Head of caudate nucleus (tissue), 42 donors: Measurements from ENCODE around the gene PLPPR1.
A peak's percentile ranks its signal among the peaks of the same experiment; 100 is the strongest.
"Not testable (repeated sequence)": the region's sequence is repeated elsewhere in the genome, so short reads cannot be mapped to it uniquely, and the experiment has no call there.

Experiments
- DNase-seq, 42 donors: peaks; one replicate each; pipeline versions ENCODE4 v3.0.0 to v3.0.0-alpha.2; 2020 to 2021; ENCODE audit warnings: mixed read lengths in 7 of 42
- intact Hi-C: fragments of 100-400 bp; cut with DNase I; formaldehyde crosslinking; loops from one replicate; pipeline ENCODE4 v1.15.0; 2022

The PLPPR1 gene

DNA sequence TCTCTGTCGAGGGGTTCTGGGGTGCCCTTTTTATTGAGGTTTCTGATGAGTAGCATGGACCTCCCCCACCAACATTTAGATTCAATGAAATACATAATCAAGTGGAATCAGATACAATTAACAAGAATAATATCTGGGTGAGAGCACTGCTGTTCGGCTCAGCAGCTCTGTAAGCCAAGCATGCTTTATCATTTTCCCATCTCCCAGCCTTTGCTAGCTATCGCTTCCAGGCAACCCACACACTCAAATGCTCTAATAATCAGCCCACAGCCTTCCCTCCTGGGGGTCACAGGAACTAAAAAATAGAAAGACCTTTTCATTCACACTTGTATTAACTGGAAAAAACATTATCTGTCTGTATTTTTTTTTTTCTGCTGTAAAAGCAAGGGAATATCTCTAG lies 8.9 kb downstream of the PLPPR1 start:
- intact Hi-C loops: no loop called here
- peak in 8 of 42 donors; percentile 17 to 53 (median 38) for DNase-seq

DNA sequence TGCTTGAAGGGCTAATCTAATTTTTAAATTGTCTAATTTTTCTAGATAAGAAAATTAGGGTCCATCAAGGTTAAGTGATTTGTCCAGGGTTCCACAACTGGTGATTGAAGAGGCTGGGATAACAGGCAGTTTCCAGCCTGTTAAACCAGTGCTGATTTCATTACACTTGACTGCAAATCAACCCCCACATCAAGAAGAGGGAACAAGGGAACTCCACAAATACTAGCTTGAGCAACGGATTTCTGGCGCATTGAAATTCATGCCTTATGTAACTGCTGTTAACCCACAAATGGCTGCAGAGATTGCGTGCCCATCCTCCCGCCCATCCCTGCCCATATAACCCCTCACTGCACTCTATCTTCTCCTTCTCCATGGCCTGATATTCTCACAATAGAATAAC lies 10.0 kb downstream of the PLPPR1 start:
- DNase-seq: peak in 13 of 42 donors; percentile 13 to 50 (median 31)
- intact Hi-C loops: no loop called here

DNA sequence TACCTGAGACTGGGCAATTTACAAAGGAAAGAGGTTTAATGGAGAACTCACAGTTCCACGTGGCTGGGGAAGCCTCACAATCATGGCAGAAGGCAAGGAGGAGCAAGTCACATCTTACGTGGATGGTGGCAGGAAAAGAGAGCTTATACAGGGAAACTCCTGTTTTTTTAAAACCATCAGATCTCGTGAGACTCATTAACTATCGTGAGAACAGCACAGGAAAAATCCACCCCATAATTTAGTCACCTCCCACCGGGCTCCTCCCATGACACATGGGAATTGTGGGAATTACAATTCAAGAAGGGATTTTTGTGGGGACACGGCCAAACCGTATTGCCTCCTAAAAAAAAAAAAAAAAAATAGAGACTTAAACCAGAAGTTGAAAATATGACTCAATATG lies 11.1 kb downstream of the PLPPR1 start:
- intact Hi-C loops, DNase-seq: not testable (repeated sequence)

GRCh38 chr9:101047848-101048397 lies 19.4 kb downstream of the PLPPR1 start:
- DNase-seq: no peak
- intact Hi-C loops: no loop called here

DNA sequence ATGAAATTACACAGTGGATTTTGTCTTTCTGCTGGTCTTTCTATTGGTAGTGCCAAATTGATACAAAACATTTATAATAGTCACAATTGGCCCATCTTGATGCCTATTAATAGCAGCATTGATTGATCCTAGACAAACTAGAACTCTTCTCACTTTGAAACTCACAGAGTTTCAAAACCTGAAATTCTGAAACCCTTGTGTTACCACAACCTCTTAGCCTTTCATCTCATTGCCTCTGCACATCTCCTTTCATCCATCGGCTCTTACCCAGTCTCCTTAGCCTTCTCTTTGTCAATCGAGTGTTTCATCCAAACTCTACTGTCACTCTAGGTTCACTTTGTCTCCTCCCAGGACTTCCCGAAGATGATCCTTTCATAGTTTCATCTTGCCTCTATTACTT lies 22.1 kb downstream of the PLPPR1 start:
- intact Hi-C loops: no loop called here
- DNase-seq: no peak

GRCh38 chr9:101054657-101055056 lies 26.1 kb downstream of the PLPPR1 start:
- no peak for DNase-seq
- intact Hi-C loops: no loop called here

GRCh38 chr9:101055516-101055915 lies 27.0 kb downstream of the PLPPR1 start:
- intact Hi-C loops: no loop called here
- DNase-seq: no peak

GRCh38 chr9:101062686-101063085 lies 34.2 kb downstream of the PLPPR1 start:
- intact Hi-C loops: no loop called here
- no peak for DNase-seq

GRCh38 chr9:101063192-101063591 lies 34.7 kb downstream of the PLPPR1 start:
- intact Hi-C loops: no loop called here
- no peak for DNase-seq

DNA sequence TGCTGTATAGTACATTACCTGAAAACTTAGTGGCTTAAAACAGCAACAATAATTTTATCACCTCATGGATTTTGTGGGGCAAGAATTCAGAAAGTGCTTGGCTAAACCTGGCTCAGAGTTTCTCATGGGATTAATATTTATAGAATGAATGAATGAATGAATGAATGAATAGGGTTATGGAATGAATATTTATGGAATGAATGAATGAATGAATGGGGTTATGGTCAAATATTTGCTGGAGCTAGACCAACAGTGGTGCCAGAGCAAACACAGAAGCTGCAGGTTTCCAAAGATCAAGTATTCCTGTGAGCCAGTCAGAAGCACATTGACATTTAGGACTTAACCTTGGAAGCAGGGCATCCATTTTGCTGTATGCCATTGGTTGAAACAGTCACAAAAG lies 35.7 kb downstream of the PLPPR1 start:
- DNase-seq: no peak
- intact Hi-C loops: no loop called here

DNA sequence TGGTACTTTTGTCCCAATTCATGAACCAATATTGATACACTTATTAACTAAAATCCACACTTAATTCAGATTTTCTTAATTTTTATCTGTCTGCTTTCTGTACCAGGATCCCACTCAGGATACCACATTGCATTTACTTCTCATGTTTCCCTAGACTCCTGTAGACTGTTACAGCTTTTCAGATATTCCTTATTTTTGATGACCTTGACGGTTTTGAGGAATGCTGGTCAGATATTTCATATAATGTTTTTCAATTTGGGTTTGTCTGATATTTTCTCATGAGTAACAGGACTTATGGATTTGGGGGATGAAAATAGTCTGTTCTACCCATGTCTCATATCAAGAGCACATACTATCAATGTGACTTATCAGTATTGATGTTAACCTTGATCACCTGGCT lies 37.4 kb downstream of the PLPPR1 start:
- DNase-seq: no peak
- intact Hi-C loops: no loop called here

- intact Hi-C loops: no loop called here
- no peak for DNase-seq
These were observed 40.2 kb downstream of the PLPPR1 start for GRCh38 chr9:101068696-101069095.

DNA sequence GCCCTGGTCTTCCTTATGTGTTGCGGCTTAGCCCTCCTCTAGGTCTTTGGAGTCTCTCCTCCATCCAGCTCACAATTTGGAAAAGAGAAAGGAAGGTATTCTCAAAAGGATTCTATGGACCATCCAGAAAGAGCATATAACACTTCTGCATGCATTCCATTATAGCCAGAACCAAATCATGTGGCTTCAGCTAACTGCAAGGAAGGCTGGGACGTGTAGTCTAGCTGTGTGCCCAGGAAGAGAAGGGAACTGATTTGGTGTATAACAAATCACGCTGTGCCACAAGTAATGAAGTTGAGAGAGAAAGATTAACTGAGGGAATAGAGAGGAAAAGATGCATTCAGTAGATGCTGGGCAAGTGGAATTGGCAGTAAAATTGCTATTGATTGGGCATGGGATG lies 43.7 kb downstream of the PLPPR1 start:
- no peak for DNase-seq

DNA sequence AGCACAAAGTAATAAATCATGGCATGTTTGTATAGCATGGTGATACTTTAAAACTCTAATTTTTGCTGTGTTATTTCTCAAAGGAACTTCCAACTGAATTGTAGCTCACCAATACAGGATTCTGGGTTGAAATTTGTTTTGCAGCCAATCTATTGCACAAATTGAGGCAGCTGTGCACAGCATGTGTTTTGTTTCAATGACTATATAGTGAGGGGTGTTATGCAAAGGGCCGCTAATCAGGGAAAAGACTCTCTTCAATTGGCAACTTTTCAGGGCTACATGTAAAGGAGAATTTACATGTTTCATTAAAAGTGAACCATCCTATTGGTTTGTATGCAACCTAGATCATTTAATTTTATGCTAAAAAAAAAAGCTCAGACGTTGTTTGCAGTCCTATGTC lies 44.6 kb downstream of the PLPPR1 start:
- DNase-seq: no peak
- intact Hi-C loops: no loop called here

More for the DNA sequence above, 43.7 kb downstream of the PLPPR1 start:
- intact Hi-C loops: no loop called here

GRCh38 chr9:101081641-101082040 lies 53.1 kb downstream of the PLPPR1 start:
- peak in 10 of 42 donors; percentile 17 to 62 (median 34) for DNase-seq
- intact Hi-C loops: no loop called here

DNA sequence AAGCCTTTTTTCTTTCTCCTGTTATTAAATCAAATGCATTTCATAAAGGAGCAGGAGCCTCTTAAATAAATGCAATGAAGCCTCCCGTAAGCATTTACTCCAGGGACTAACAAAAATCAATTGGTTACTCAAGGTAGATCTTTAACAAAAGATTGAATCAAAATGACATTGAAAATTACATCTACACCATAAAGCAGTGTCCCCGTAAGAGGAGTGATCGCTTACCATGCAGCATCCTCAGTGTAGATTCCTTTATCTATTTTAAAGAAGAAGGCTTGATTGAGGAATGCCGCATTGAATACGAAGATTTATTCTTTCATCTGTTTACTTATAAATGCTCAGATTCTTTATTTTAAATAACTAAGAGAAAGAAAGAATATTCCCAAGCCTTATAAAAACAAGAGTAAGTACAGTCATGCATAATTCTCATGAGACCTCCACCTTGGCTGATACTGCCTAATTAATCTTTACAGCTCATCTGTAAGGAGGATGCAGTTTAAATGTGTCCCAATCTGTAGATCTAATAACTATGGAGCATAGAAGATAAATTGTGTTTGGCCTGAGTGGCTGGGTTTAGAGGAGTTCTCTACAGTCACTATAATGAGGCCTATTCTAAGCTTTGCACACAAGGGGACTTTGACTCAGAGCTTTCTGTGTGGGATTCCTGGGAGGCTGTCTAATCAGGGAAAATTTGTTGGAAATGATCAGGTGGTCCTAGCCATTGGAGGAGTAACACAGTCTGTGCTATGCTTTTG lies 55.1 kb downstream of the PLPPR1 start:
- no peak for DNase-seq
- intact Hi-C loops: no loop called here

DNA sequence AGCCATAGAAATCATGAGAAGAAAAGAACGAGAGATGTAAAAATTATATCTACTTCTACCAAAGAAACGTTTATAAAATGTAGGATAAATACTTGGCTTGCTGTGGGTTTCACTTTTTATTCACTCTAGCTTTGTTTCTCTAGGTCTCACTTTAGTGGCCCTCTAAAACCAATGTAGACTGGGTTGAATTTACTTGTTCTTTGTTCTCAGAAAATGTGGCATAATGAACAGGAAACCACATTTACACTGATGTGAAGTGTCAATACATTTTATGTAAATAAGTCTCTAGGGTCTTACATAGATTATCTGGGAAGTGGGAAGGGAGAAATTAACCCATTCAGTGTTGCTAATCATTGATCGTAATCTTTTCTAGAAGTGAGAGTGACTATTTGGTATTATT lies 58.9 kb downstream of the PLPPR1 start:
- no peak for DNase-seq
- intact Hi-C loops: no loop called here

GRCh38 chr9:101092922-101093321 lies 64.4 kb downstream of the PLPPR1 start:
- intact Hi-C loops: loop anchor here (10.0 kb wide), 1 partner anchor 378 kb away; no protein-coding TSS in a partner anchor

DNA sequence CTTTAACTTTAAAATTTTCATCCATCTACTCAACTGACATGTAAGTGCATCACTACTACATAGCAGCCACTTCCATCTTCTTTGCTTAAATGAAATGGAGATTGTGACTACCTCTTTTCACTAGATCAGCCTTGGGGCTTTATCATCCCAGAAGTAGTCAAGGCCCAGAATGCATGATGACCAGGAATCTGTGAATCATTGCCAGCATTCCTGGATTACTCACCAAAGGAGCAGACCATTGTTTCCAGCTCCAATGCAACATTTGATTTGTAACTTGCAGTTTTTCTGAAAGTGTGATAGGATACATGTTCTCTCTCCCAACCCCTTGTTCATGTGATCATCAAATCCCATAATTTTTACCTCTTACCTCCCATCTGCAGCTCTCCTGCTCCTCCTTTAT lies 65.1 kb downstream of the PLPPR1 start:
- intact Hi-C loops: loop anchor here (10.0 kb wide), 1 partner anchor 379 kb away; no protein-coding TSS in a partner anchor
- DNase-seq: no peak

More at GRCh38 chr9:101092922-101093321, 64.4 kb downstream of the PLPPR1 start:
- no peak for DNase-seq

- intact Hi-C loops: loop anchor here (10.0 kb wide), 1 partner anchor 380 kb away; no protein-coding TSS in a partner anchor
- peak in 1 of 42 donors; percentile 11 for DNase-seq
These were observed 66.2 kb downstream of the PLPPR1 start for GRCh38 chr9:101094686-101095085.

- no peak for DNase-seq
- intact Hi-C loops: loop anchor here (10.0 kb wide), 1 partner anchor 382 kb away; no protein-coding TSS in a partner anchor
These were observed 68.7 kb downstream of the PLPPR1 start for GRCh38 chr9:101097210-101097609.
